Keratinocyte (primary cell): Measurements from ENCODE around the gene CEACAM5.

Experiments
- CTCF ChIP-seq, 3 experiments: IDR thresholded peaks in 1 of 3; conservative IDR thresholded peaks in 1 of 3; optimal IDR thresholded peaks in 1 of 3; 2 replicates in 2 of 3; 3 replicates in 1 of 3; pipeline versions ENCODE3 to v1.5.1; 2011; ENCODE audit warnings: low read length in 3 of 3, mild to moderate bottlenecking in 3 of 3, moderate library complexity in 2 of 3, control low read depth in 1 of 3, inconsistent platforms in 1 of 3; ENCODE audit not compliant: insufficient read depth in 2 of 3; ENCODE audit errors: extremely low read depth in 1 of 3
- EZH2 ChIP-seq: IDR thresholded peaks from one replicate; pipeline ENCODE4 v1.6.1; 2012; ENCODE audit warnings: inconsistent platforms, mild to moderate bottlenecking, low read length, moderate library complexity

GRCh38 chr19:41769608-41770007 lies 61.2 kb downstream of the CEACAM5 start:
- TF ChIP-seq EZH2, result no peak
- TF ChIP-seq CTCF (optimal IDR thresholded peaks at IDR 0.05 in 1 of 3, IDR thresholded peaks at IDR 0.05 in 1 of 3, conservative IDR thresholded peaks at IDR 0.05 in 1 of 3; ENCODE audit: extremely low read depth in 1 of 3, insufficient read depth in 2 of 3, low read length in 3 of 3), result no peak
